ENCODE data around the gene CASR. TPM values are rescaled to one million over a fixed set of nuclear protein-coding genes. Genes with fewer than 3 reads are reported as not detected.
A peak's percentile ranks its signal among the peaks of the same experiment; 100 is the strongest.

The CASR gene
- total RNA-seq, 1 experiment from 2014 or later: not detected

GRCh38 chr3:122310361-122310760 is 126.9 kb downstream of the CASR start:
- no peaks in the 10 kb centered on the region for H3F3A ChIP-seq (ENCODE audit: low read length, unreplicated experiment)
- intact Hi-C loops (cut with micrococcal nuclease): no loop called here
- POLR2A ChIA-PET (ENCODE audit: unreplicated experiment): no interaction called here
- BruUV-seq (replicated peaks): no TSS peak
- no peaks in the 10 kb centered on the region for H3K79me2 ChIP-seq (ENCODE audit: low read length)
- TF ChIP-seq CTCF (conservative IDR thresholded peaks at IDR 0.05; ENCODE audit: low read depth, low read length): no peak
- no peak for TF ChIP-seq EZH2 (IDR thresholded peaks at IDR 0.05; ENCODE audit: low read length, unreplicated experiment)
- no peak for TF ChIP-seq EZH2phosphoT487 (IDR thresholded peaks at IDR 0.05; ENCODE audit: borderline replicate concordance, low read length)
- no peak overlapping the region for H3K27ac ChIP-seq (ENCODE audit: low read length)
- H3K4me2 ChIP-seq (ENCODE audit: low read length): no peak overlapping the region
- DNase-seq (peak; percentile 30), ATAC-seq (no peak)
- CTCF ChIA-PET: no interaction called here
- peaks cover 16% of the 10 kb centered on the region for H3K4me1 ChIP-seq (ENCODE audit: insufficient read depth, low read length)
- no peaks in the 10 kb centered on the region for H3K27me3 ChIP-seq (ENCODE audit: low read length)
- H4K20me1 ChIP-seq (ENCODE audit: low read length): no peaks in the 10 kb centered on the region
- H3K9ac ChIP-seq (ENCODE audit: low read length): no peak overlapping the region
- no peak overlapping the region for H3K4me3 ChIP-seq (ENCODE audit: low read length)
- no peaks in the 10 kb centered on the region for H3K36me3 ChIP-seq (ENCODE audit: low read depth, low read length)
- H3K9me3 ChIP-seq (ENCODE audit: low read length): no peaks in the 10 kb centered on the region
- no peak overlapping the region for H2AFZ ChIP-seq (ENCODE audit: low read length)
- no peaks in the 10 kb centered on the region for H3K9me2 ChIP-seq (replicated peaks; ENCODE audit: low read length)

DNA sequence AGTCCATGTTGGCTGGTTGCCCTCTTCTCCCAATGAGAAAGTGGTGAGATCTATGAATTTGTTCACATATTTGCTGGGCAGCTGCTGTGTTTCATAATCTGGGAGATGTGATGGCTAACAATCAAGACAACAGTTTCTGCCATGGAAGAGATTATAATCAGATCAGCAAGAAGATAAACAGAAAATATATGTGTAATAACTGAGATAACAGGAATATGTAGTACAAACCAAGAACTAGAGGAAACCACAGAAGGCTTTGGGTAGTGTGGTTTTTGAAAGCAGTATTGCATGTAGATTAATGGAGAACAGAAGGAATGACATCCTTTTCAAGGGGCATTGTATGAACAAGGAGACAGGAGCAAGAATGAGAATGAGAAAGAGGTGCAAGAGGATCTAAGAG is 129.4 kb downstream of the CASR start:
- no peak overlapping the region for H3K27ac ChIP-seq (ENCODE audit: low read length)
- H3K9me3 ChIP-seq (ENCODE audit: low read length): no peaks in the 10 kb centered on the region
- no peaks in the 10 kb centered on the region for H3K36me3 ChIP-seq (ENCODE audit: low read depth, low read length)
- intact Hi-C loops (cut with micrococcal nuclease): no loop called here
- no peaks in the 10 kb centered on the region for H3K9me2 ChIP-seq (replicated peaks; ENCODE audit: low read length)
- DNase-seq: no peak
- ATAC-seq: no peak
- H3K9ac ChIP-seq (ENCODE audit: low read length): no peak overlapping the region
- no peak for TF ChIP-seq EZH2phosphoT487 (IDR thresholded peaks at IDR 0.05; ENCODE audit: borderline replicate concordance, low read length)
- no peak for TF ChIP-seq CTCF (conservative IDR thresholded peaks at IDR 0.05; ENCODE audit: low read depth, low read length)
- no peak for TF ChIP-seq EZH2 (IDR thresholded peaks at IDR 0.05; ENCODE audit: low read length, unreplicated experiment)
- no peak overlapping the region for H3K4me2 ChIP-seq (ENCODE audit: low read length)
- H2AFZ ChIP-seq (ENCODE audit: low read length): no peak overlapping the region
- no TSS peak for BruUV-seq (replicated peaks)
- no peaks in the 10 kb centered on the region for H3K27me3 ChIP-seq (ENCODE audit: low read length)
- H3F3A ChIP-seq (ENCODE audit: low read length, unreplicated experiment): no peaks in the 10 kb centered on the region
- H3K4me1 ChIP-seq (ENCODE audit: insufficient read depth, low read length): peaks cover 13% of the 10 kb centered on the region
- no peaks in the 10 kb centered on the region for H4K20me1 ChIP-seq (ENCODE audit: low read length)
- ChIA-PET CTCF (no interaction called here), POLR2A (ENCODE audit: unreplicated experiment) (no interaction called here)
- H3K4me3 ChIP-seq (ENCODE audit: low read length): no peak overlapping the region
- no peaks in the 10 kb centered on the region for H3K79me2 ChIP-seq (ENCODE audit: low read length)

GRCh38 chr3:122313281-122313680 is 129.8 kb downstream of the CASR start:
- Histone ChIP-seq H2AFZ (ENCODE audit: low read length) (no peak overlapping the region), H3F3A (ENCODE audit: low read length, unreplicated experiment) (no peaks in the 10 kb centered on the region), H3K36me3 (ENCODE audit: low read depth, low read length) (no peaks in the 10 kb centered on the region), H3K9me2 (replicated peaks; ENCODE audit: low read length) (no peaks in the 10 kb centered on the region), H3K27ac (ENCODE audit: low read length) (no peak overlapping the region), H4K20me1 (ENCODE audit: low read length) (no peaks in the 10 kb centered on the region), H3K9me3 (ENCODE audit: low read length) (no peaks in the 10 kb centered on the region), H3K27me3 (ENCODE audit: low read length) (no peaks in the 10 kb centered on the region), H3K4me1 (ENCODE audit: insufficient read depth, low read length) (peaks cover 16% of the 10 kb centered on the region), H3K9ac (ENCODE audit: low read length) (no peak overlapping the region), H3K4me3 (ENCODE audit: low read length) (no peak overlapping the region), H3K4me2 (ENCODE audit: low read length) (no peak overlapping the region), H3K79me2 (ENCODE audit: low read length) (no peaks in the 10 kb centered on the region)
- ATAC-seq (no peak), DNase-seq (no peak)
- BruUV-seq (replicated peaks): no TSS peak
- intact Hi-C loops (cut with micrococcal nuclease): no loop called here
- TF ChIP-seq EZH2 (IDR thresholded peaks at IDR 0.05; ENCODE audit: low read length, unreplicated experiment): no peak
- no peak for TF ChIP-seq EZH2phosphoT487 (IDR thresholded peaks at IDR 0.05; ENCODE audit: borderline replicate concordance, low read length)
- TF ChIP-seq CTCF (conservative IDR thresholded peaks at IDR 0.05; ENCODE audit: low read depth, low read length): no peak
- ChIA-PET CTCF (no interaction called here), POLR2A (ENCODE audit: unreplicated experiment) (no interaction called here)

Measured in PC-3 (cell line).